ENCODE data around the gene LARGE1.

The LARGE1 gene

GRCh38 chr22:33921525-33922348, 1.5 kb upstream of the LARGE1 start:
- TF ChIP-seq, protein P1, sequence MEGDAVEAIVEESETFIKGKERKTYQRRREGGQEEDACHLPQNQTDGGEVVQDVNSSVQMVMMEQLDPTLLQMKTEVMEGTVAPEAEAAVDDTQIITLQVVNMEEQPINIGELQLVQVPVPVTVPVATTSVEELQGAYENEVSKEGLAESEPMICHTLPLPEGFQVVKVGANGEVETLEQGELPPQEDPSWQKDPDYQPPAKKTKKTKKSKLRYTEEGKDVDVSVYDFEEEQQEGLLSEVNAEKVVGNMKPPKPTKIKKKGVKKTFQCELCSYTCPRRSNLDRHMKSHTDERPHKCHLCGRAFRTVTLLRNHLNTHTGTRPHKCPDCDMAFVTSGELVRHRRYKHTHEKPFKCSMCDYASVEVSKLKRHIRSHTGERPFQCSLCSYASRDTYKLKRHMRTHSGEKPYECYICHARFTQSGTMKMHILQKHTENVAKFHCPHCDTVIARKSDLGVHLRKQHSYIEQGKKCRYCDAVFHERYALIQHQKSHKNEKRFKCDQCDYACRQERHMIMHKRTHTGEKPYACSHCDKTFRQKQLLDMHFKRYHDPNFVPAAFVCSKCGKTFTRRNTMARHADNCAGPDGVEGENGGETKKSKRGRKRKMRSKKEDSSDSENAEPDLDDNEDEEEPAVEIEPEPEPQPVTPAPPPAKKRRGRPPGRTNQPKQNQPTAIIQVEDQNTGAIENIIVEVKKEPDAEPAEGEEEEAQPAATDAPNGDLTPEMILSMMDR (IDR thresholded peaks at IDR 0.05): no peak

DNA sequence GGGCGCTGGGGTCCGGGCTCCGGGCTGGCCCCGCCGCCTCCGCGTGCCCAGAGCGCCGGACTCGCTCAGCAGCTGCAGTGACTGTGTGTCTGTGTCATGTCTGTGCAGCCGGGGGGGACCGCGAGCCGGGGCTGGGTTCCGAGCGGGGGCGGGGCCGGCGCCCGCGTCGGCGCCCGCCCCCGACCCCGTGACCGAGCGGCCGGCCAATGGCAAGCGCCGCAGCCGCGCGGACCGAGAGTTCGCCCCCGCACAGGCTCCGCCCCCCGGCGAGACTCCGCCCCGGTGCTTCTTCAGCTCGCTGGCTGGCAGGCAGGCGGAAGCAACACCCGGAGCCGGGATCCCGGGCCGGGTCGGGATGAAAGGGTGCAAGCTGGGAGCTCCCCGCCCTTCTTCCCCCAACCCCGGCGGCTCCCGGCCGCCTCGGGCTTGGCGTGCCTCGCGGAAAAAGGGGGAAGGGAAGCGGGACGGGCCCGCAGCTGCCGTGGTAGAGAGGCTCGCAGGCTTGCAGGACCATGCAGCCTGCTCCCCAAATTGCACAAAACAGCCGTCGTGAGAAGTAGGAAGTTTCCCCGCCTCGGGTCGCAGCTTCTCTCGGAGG, 750 bp upstream of the LARGE1 start:
- TF ChIP-seq, protein P1 (IDR thresholded peaks at IDR 0.05): no peak

DNA sequence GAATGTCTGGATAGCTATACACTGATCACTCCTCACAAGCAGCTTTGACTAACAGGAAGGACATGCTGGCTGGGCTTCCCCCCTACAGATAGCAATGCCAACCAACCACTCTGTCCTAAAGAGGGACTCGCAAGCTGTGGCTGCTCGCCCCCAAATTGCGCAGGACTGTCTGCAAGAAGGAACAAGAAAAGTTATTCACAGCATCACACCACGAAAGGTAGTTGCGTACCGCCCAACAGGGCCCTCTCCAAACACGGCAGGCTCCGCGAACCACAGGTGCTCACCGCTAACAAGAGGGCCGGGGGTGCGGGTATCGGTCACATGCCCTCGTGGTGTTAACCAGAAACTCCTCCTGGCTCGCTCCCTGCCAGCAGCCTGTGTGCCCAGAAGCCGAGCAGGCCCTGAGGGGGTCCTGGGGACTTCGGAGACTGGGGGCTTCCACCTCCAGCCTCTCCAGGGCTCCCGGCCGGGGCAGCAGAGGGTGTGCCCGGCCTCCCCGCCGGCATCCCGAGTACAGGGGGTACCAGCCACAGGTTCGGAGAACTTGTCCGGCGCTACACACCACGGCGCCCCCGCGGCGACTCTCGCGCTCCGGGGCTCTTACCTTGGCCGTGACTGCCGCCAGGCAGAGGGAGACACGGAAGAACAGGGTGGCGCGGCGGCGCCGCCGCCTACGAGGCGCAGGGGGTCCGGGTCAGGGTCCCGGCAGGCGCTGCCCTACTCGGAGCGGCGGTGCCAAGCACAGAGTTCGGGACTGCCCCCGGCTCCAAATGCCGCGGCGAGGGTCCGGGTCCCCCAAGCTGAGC, 682 bp downstream of the LARGE1 start:
- TF ChIP-seq, protein P1 (IDR thresholded peaks at IDR 0.05): no peak

DNA sequence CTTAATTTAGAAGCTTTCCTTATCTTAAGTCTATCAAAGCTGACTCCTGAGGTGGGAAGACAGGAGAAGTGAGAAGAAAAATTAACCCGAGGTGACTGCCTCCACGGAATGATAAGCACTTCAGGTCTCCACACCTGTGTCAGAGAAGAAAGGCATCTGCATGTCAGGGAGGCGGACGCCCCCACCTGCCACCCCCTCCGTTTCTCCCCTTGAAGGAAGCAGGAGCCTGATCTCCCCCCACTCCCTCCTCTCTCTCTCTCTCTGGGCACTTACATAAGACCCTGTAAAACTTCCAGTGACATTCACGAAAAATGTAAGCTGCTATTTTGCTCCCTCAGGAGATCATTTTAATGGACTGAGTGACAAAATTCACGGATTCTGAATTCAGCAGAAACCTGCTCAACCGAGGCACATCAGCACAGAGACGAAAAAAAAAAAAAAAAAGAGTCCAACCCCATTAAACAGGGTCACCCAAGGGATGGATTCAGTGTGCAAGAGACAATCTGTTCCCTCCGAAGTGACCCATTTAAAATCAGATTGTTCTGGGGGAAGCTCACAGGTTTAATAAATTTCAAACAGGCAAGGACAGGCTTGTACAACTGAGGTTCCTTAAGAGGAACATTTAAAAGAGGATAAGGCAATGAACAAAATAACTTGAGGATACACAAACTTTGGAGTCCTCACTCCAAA, 1.5 kb downstream of the LARGE1 start:
- TF ChIP-seq, protein P1 (IDR thresholded peaks at IDR 0.05): no peak

- TF ChIP-seq, protein P1 (IDR thresholded peaks at IDR 0.05): no peak
Measured at GRCh38 chr22:33917744-33918406, 2.4 kb downstream of the LARGE1 start.

DNA sequence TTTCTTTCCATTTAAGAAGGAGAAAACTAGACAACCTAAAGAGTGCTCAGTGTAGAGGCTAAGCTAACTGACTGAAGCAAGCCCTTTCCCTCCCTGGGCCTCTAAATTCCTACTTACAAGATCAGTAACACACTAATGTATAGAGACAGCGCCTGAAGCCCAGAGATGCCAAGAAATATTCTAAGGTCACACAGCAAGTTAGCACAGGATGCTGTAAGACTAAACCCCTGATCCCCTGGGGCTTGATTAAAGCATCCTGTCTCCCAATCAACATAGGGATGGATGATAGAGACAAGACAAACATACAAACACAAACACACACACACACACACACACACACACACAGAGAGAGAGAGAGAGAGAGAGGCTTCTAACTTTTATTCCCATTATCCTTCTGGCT, 5.6 kb downstream of the LARGE1 start:
- TF ChIP-seq, protein P1 (IDR thresholded peaks at IDR 0.05): no peak

DNA sequence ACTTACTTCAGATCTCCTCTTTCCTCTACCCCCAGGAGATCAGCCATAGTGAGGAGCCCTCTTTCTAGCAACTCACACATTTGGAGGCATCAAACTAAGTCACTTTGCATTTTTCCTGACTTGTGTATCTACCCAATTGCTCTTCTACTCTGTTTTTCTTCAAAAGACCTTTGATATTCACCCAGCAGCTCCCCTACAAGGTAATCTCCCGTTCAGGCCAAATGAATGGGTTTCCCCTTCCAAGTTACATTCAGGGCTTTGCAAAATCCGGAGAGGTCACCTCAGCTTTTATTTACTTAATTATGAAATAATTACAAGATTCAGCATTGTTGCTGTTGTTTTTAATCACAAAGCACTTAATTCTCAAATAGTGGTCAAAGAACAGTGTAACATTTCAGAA, 6.1 kb downstream of the LARGE1 start:
- TF ChIP-seq, protein P1 (IDR thresholded peaks at IDR 0.05): no peak
